H54 (cell line): ENCODE data around the gene ECI1.
A peak's percentile ranks its signal among the peaks of the same experiment; 100 is the strongest.

Experiments
- DNase-seq: peaks from one replicate; pipeline ENCODE4 v3.0.0; 2011; ENCODE audit warnings: low spot score, mixed read lengths; ENCODE audit not compliant: insufficient read length
- FAIRE-seq: peaks from 3 replicates; lab custom pipeline; 2011; peaks lifted over from hg19 to GRCh38; lab: Jason Lieb, UNC
- POLR2A ChIP-seq: IDR thresholded peaks from 2 replicates; pipeline ENCODE4 v1.6.1; 2011; ENCODE audit warnings: low read depth, mild to moderate bottlenecking, low read length

The ECI1 gene

DNA sequence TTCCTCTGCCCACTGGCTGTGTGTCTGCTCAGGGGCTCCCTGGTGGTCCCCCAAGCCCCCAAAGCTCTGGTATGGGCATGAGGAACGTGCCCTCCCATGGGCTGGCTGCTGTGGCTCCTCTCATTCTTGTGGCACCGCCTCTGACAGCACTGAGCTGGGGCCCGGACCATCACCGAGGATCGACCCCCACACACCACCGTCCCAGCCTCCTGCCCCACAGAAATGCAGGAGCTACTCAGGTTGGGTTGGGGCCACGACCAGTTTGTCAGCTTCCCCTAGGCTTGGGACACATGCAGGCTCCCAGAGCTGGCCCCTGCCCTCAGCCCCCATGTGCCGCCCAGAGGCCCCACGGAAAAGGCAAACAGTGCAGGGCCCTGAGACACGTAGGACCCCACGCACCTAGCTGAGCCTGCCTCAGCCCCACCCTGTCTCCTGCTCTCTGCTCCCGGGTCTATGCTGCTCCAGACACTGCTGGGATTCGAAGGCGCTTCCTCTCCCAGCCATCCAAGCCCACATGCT is 51.7 kb downstream of the ECI1 start:
- no peak for DNase-seq
- no peak for FAIRE-seq
- no peak for TF ChIP-seq POLR2A

DNA sequence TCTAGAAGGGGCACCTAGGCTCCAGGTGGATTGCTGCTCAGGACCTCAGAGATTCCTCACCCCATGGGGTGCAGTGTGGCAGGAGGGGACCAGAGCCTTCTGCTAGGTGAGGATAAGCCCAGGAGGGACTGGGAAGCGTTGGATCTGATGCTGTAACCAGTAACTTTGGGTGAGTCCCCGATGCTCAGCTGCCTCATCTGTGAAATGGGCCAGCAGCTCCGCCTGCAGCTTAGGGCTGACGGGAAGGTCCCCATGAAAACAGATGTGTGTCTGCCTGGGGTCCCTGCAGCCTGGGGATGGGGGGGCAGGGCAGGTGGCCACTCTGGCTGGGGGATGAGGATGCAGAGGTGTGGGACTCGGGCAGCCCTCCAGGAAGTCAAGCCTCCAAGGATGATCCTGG is 52.3 kb downstream of the ECI1 start:
- no peak for FAIRE-seq
- DNase-seq, result no peak
- TF ChIP-seq POLR2A, result no peak

DNA sequence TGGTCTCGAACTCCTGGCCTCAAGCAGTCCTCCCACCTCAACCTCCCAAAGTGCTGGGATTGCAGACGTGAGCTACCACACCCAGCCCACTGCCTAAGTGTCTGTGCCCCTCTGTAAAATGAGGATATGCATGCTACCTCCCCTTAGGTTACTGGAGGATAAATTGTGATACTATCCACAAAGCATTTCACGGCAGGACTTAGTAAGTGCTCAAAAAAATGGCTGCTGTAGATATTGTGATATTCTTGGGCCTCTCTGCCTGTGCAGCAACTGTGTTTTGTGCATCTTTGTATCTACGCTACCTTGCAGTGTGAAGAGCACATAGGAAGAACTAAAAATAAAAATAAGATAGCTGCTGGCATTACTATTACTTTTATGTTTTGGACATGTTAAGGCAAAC is 53.1 kb downstream of the ECI1 start:
- FAIRE-seq (no peak), DNase-seq (no peak)
- no peak for TF ChIP-seq POLR2A

DNA sequence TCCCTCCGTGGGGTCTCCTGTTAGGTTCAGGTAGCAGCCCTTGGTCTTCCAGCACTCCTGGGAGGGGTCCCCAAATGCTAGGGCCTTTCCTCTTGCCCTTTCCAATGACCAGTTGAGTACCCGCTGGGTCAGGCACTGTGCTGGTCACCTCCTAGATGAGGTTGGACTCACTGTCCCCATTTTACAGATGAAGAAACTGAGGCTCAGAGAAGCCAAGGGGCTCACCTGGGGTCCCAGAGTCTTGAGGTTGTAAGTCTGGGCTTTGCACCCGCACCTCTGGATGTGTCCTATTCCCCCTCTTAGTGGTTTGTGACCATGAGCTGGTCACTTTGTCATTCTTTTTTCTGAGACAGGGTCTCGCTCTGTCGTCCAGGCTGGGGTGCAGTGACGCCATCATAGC is 53.6 kb downstream of the ECI1 start:
- FAIRE-seq (no peak), DNase-seq (no peak)
- TF ChIP-seq POLR2A, result no peak

DNA sequence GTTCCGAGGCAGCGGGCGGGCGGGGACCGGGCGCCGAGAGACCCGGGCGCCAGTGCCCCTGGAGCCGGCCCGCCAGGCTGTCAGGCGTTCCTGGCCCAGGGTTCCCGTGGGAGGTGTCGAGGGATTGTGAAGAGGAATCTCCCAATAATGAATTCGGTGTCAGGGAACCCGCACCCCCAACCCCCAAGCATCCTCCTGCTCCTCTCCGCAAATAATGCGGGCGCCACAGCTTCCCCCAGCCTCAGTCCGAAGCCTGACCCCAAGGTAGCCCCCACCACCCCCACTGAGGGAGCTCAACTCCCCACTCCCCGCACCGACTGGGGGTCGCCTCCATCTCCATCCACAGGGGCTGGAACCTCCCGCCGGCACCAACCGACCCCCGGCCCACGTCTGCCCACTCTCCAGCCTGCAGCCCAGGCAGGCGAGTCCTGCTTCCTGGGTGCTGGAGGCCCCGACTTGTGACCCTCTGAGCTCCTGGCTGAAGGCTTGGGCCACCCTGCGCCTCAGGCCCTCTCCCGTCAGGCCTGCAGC is 54.3 kb downstream of the ECI1 start:
- FAIRE-seq, result no peak
- TF ChIP-seq POLR2A, result no peak
- no peak for DNase-seq

DNA sequence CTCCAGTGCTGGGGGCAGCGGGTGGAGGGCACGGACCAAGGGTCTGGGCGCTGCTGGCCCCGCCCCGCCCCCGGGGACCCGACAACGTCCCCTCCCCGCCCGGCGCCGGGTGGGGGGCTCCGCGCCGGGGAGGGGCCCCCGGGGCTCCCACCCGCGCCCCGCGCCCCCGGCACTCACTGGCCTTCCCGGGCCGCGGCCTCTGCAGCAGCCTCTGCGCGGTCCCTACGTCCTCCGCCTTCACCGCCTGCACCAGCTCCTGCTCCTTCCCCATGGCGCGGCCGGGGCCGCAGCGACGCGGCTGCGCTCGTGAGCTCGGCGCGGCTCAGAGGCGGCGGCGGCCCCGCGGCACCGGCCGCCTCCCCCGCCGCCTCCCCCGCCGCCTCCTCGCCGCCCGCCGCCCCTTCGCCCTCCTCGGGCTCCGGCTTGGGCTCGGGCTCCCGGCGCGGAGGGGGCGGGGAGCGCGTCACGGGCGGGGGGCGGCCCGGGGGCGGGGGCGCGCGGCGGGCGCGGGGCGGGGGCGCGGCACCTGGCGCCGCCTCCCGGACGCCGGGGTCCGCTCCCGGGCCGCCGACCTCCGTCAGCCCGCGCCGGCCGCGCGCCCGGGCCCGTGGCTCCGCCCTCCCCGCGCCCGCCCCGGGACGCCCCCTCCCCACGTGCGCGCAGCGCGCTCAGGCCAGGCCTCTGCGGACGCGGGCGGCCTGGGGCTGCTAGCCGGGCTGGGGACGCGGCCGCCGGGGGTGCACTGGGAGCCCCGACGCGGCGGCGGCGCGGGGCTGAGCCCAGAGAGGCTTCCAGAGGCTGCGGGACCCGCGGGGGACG is 55.0 kb downstream of the ECI1 start, which contains the start of gene CASKIN1:
Gene CASKIN1, minus strand, starts transcription at position 444 of the 819 bp plus-strand sequence. Its CDS starts 173 bp downstream, at position 271.
- FAIRE-seq (no peak), DNase-seq (no peak)
- TF ChIP-seq POLR2A, result no peak

DNA sequence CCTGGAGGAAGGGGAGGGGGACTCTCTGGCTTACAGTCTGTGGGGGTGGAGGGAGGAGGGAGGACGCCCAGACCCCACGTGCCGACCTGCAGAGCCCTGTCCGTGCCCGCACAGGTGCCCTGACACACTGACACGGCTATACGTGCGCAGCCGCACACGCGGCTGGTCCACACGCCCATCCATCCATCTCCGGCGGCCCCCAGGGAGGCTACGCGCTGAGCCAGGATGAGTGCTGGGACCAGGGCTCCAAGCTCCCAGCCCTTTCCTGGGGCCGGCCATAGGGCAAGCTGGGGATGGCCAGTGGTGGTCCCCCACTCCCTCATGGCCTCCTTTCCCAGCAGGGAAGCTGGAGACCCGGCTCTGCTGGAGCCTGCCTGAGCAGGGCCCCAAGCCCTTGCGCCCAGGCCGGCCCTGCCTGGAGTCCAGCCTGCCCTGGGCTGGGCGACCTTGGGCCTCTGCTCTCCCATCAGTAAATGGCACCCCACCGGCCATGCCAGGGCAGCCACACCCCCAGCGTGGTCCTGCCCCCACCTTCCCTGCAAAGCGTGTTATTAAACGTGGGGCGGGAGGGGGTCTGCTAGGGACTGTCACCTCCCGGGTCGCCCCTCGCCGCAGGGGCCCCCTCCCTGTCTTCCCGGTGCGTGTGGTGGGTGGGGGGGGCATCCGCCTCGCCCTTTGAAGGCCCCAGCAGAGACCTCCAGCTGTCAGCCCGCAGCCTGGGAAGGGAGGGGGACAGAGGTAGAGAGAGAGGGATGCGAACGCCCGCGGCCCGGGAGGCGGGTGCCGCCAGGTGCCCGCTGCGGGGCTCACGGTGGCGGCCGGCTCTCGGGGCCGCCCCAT is 55.8 kb downstream of the ECI1 start:
- no peak for DNase-seq
- no peak for FAIRE-seq
- no peak for TF ChIP-seq POLR2A

DNA sequence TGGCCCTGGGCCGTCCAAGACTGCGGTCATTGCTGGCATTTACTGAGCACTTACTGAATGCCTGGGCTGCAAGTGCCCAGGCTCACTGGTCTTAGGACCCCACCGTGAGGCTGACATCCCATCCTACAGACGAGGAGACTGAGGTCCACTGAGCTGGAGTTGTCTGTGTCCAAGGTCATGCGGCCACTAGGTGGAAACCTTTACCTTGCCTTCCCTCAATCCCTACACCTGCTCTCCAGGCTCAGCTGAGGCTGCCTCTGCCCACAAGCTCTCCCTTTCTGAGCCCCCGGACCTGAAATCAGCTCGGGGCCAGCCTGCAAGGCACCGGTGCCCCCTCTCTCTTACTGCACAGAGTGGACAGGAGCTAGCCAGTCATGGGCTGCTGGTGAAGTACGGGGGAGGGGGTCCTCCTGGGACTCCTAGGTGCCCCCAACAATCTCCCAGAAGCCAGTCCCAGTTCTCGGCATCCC is 56.5 kb downstream of the ECI1 start:
- no peak for TF ChIP-seq POLR2A
- DNase-seq (no peak), FAIRE-seq (no peak)

DNA sequence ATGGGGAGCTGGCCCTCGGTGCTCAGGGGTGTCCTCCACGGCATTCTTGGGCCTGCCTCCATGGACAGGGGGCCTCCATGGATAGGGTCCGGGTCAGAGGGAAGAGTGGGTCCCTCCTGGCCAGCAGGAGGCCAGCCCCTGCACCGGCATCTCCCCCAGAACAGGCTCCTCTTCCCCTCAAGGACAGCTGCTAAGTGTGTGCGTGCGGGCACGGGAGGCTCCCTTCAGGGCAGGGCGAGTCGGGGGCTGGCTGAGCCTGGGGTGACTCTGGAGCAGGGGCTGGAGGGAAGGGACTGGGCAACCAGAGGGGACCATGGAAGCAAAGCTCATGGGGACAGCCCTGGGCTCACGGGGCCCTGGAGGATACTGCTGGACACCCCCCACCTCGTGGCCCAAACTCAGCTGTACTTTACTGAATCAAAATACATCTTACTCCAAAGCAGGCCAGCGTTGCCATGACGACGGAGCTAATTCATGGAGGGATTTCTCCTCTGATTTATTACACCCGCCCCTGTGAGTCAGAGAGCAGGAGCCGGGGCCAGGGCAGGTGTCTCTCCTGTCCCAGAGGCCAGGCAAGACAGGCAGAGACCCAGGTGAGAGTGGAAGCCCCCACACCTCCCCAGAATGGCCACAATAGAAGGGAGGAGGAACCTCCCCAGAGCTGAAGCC is 57.1 kb downstream of the ECI1 start:
- TF ChIP-seq POLR2A, result no peak

DNA sequence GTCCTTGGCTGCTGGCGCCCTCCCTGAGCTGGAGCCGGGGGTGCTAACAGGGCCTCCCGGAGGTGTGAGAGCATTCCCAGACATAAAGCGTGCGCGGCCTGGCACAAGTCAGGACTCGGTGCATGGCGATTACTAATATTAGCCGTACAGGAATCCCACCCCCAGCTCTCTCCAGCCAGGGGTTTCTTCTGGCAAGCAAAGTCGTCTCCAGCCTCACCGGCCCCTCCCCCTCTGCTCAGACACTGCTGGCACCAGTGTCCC is 60.0 kb downstream of the ECI1 start:
- TF ChIP-seq POLR2A, result no peak
- FAIRE-seq (no peak), DNase-seq (no peak)

More for the DNA sequence above, 57.1 kb downstream of the ECI1 start:
- no peak for FAIRE-seq
- peak; percentile 92 for DNase-seq

DNA sequence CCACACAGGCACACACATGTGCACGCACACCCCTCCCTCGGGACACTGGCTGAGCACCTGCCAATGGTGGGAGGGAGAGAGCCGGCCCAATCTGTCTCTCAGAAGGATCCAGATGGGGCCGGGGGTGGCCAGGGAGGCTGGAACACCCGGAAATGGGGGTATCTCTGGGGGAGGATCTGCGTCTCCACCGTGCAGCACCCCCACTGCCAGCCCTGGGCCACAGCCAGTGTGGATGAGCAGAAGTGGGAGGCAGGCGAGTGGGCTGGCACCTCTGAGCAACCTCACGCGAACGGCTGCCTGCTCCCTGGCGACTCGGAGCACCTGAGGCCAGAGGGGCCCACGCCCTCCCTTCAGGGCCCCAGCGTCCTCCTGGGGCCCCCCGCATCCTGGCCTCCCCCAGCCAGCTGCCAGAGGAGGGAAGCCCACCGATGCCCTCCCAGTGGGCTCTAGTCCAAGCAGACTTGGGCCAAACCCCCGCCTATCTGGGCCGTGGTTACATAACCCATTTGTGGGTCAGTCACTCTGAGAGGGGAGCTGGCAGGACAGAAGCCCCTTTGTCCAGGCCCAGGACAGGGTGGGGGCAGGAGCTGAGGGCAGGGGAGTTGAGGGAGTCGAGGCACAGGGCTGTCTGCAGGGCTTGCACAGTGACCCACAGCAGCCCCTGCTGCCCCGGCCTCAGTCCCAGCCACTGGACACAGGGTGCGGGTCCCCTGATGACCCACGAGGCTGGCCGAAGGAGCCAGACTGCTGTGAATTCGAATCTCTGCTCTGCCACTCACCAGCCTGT is 60.5 kb downstream of the ECI1 start:
- TF ChIP-seq POLR2A, result no peak
- FAIRE-seq (no peak), DNase-seq (no peak)

DNA sequence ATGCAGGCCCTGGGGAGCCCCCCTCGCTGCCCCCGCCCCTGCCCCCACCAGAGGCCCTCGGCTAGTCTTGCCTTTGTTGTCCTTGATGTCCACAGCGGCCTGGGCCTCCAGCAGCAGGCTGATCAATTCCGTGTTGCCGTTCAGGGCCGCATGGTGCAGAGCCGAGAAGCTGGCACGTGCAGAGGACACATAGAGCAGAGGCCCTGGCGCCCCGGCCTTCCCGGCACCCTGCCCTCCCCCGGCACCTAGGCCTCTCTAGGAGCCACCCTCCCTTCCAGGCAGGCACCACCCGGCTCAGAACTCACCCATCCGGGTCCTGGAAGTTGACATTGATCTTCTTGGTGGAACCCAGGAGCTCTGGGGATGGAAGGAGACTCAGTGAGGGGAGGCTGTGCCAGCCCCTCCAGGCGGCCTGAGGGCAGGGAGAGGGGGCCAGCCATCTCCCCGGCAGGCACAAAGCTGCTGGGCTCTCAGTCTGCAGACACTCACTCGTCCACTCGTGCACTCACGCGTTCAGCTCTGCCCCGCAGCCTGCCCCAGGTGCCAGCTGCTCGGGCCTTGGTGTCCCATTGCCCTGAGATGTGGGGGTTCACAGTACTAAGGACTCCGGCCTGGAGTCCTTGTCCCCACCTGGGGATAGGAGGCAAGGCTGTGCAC is 61.3 kb downstream of the ECI1 start:
- FAIRE-seq, result no peak
- TF ChIP-seq POLR2A, result no peak
- DNase-seq, result no peak
